AG09319 (cell line): ENCODE measurements around the gene TSPAN32.
"Not testable (repeated sequence)": the region's sequence is repeated elsewhere in the genome, so short reads cannot be mapped to it uniquely, and the experiment has no call there.

ENCODE experiments used
- DNase-seq: peaks from one replicate; pipeline ENCODE4 v3.0.0-alpha.2; 2010; ENCODE audit warnings: low read depth; ENCODE audit errors: extremely low read depth
- TF ChIP-seq, protein P1 (sequence below): IDR thresholded peaks from 2 replicates; pipeline ENCODE4 v1.5.1; 2011; ENCODE audit warnings: low read depth, mild to moderate bottlenecking, inconsistent platforms, low read length, moderate library complexity

The TSPAN32 gene

DNA sequence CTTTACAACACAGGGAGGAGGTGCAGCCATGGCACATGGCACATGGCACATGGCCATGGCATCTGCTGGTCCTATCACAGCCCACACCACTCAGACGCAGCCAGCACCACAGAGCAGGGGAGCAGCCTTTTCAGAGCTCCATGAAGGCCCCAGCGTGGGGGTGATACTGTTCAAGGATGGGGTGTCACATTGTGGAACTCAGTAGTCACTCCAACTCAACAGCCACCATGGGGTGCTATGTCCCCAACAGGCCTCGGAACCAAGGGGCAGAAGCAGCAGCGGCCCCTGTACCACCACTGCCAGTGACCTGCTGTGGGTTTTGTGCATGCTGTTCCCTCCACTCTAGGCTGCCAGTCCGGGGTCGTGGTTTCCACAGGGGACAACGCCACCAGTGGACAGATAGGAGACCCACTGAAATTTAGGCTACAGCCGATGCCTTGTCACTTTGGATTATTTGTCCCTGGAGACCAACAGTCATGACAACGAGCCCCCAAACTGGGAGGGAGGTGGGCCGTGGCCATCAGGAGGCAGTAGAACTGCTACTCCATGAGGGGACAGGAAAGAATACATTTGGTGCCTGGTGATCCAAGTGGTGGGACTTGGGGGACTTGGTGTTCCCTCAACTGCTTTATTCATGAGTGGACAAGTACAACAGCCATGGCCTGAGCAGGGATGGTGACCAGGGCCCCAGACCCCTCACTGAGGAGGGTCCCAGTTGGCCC, 44.9 kb downstream of the TSPAN32 start:
- DNase-seq = no peak
- TF ChIP-seq, protein P1, sequence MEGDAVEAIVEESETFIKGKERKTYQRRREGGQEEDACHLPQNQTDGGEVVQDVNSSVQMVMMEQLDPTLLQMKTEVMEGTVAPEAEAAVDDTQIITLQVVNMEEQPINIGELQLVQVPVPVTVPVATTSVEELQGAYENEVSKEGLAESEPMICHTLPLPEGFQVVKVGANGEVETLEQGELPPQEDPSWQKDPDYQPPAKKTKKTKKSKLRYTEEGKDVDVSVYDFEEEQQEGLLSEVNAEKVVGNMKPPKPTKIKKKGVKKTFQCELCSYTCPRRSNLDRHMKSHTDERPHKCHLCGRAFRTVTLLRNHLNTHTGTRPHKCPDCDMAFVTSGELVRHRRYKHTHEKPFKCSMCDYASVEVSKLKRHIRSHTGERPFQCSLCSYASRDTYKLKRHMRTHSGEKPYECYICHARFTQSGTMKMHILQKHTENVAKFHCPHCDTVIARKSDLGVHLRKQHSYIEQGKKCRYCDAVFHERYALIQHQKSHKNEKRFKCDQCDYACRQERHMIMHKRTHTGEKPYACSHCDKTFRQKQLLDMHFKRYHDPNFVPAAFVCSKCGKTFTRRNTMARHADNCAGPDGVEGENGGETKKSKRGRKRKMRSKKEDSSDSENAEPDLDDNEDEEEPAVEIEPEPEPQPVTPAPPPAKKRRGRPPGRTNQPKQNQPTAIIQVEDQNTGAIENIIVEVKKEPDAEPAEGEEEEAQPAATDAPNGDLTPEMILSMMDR = no peak

DNA sequence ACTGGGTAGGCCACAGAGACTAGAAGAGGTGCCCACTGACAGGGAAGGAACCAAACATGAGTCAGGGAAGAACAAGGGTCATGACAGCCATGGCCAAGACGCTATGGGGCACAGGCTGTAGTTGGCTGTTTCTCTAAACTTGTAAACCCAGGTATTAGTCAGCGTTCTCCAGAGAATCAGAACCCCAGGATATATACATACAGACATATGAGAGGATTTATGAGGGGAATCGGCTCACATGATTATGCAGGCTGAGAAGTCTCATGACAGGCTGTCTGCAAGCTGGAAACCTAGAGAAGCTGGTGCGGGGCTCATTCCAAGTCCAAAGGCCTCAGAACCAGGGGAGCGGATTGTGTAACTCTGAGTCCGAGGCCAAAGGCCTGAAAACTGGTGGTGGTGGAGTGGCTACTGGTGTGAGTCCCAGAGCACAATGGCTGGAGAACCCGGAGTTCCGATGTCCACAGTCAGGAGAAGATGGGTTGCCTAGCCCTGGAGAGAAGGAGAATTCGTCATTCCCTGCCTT, 45.6 kb downstream of the TSPAN32 start:
- DNase-seq = no peak
- TF ChIP-seq, protein P1 = no peak

DNA sequence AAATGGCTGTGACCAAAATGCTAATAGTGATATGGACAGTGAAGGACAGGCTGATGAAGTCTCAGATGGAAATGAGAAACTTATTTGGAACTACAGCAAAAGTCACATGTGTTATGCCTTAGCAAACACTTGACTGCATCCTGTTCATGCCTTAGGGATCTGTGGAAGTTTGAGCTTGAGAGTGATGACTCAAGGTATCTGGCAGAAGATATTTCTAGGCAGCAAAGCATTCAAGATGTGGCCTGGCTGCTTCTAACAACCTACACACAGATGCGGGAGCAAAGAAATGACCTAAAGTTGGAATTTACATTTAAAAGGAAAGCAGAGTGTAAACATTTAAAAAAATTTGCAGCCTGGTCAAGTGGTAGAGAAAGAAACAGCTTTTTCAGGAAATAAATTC, 47.2 kb downstream of the TSPAN32 start:
- DNase-seq = peak; percentile 7
- TF ChIP-seq, protein P1 = no peak

DNA sequence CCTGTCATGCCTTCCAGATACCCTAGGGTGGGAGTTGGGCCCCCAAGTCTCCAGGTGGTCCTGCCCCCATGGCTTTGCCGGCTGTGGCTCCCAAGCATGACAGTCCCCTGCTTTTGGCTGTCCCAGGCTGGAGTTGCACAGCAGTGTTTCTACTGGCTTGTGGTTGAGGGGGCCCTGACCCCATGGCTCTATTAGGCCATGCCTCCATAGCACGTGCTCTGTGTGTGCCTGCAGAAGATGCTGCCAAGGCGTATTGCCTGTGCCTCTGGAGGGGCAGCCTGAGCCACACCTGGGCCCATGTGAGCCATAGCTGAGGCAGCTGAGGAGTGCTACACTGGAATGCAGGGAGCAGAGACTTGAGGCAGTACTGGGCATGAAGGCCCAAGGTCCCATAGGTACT, 49.9 kb downstream of the TSPAN32 start:
- TF ChIP-seq, protein P1 = no peak
- no peak for DNase-seq

DNA sequence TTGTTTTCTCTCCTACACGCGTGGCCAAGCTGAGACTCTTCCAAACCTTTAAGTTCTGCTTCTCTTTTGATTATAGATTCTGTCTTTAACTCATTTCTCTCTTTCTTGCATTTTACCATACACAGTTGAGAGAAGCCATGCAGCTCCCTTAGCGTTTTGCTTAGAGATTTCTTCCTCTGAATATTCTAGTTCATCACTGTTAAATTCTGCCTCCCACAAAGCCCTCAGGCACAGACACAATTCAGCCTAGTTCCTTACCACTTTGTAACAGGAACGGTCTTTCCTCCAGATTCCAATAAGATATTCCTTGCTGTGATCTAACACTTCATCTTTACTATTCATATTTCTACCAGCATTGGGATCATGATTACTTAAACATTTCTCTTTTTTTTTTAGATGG, 50.6 kb downstream of the TSPAN32 start:
- TF ChIP-seq, protein P1 = no peak

DNA sequence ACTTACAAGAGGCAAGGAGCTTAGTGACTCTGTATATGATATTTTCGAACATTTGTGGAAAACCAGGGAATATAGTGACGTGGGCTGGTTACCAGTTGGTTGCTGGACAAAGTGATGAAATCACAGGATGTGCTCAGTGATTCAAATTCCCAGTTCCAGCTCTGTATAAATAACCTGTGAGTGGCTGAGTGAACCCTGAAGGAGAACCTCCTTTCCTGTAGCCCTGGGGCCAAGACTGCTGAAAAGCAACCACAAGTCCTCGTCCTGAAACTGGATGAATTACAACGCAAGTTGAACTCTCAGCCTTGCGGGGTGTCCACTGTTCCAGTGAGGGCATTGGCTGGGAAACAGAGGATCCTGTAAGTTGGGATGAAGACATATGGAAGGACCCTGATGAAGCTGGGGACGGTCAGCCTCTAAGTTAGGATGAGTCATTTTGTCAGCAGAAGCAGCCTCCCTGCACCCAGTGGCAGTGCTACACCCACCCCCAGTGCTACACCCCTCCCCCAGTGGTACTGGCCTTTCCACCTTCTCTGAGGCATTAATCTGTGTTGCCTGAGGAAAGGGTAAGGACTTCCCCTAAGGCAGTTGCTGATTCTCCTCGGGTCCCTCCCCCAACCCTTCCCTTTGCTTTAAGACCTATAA, 53.3 kb downstream of the TSPAN32 start:
- TF ChIP-seq, protein P1 = no peak
- no peak for DNase-seq

More for the DNA sequence above, 50.6 kb downstream of the TSPAN32 start:
- DNase-seq = no peak

DNA sequence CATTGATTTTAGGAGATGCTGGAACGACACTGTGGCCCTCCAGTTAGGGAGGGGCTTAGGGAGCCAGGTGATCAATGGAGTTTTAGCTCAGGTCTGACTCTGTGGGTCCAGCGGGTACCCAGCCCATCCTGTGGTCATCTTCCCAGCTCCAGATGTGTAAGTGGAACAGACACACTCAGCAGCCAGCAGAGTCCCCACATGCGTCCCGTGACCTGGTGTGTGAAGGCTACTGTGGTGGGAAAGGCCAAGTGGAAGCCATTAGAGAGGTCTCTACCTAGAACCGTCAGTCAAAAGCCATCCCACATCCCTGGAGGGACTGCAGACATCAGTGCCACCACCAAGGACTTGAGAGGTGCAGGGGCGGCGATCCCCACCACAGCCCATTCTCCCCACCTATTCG, 55.4 kb downstream of the TSPAN32 start:
- TF ChIP-seq, protein P1 = no peak
- no peak for DNase-seq

DNA sequence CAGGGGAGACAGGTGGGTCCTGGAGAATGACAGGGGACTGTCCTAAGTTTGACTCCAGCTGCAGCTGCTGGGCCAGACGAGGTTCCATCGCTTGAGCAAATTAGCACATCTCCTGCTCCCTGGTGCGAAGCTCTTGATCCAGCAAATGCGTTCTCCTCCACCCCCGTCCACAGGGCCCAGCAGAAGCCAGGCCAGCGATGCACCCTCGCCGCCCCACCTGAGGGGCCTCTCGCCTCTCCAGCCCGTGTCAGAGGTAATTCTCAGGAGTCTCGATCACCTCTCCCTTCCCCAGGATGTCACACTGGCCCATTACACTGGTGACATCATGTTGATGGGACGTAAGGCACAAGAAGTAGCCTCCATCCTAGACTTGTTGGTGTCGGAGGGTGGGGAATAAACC, 55.8 kb downstream of the TSPAN32 start:
- not testable (repeated sequence) for DNase-seq
